PC-3 (cell line): ENCODE results near the gene ALDOA.

Experiments
- CTCF ChIP-seq: fragments of 300-600 bp; sonication (generic); conservative IDR thresholded peaks from 2 replicates; pipeline ENCODE4 v1.5.1; 2017; ENCODE audit warnings: antibody characterized with exemption, low read depth, mild to moderate bottlenecking, low read length
- EZH2 ChIP-seq: fragments of 300-600 bp; sonication (generic); IDR thresholded peaks from one replicate; pipeline ENCODE4 v1.6.1; 2017; ENCODE audit warnings: antibody characterized with exemption, mild to moderate bottlenecking, low read length; ENCODE audit not compliant: unreplicated experiment
- EZH2phosphoT487 ChIP-seq: fragments of 300-600 bp; sonication (generic); IDR thresholded peaks from 2 replicates; pipeline ENCODE4 v1.6.1; 2018; ENCODE audit warnings: mild to moderate bottlenecking, antibody characterized with exemption, low read length, borderline replicate concordance

GRCh38 chr16:30068750-30069610, 3.4 kb downstream of the ALDOA start:
- TF ChIP-seq EZH2 (no peak), CTCF (peak; percentile 66), EZH2phosphoT487 (no peak)
